SK-N-SH (cell line): ENCODE measurements around the gene LMO2.

Source experiments
- CTCF ChIP-seq: fragments of 200-600 bp; sonication (generic); IDR thresholded peaks from 2 replicates; pipeline ENCODE4 v1.6.1; 2017; ENCODE audit warnings: antibody characterized with exemption, mild to moderate bottlenecking, moderate library complexity
- MAX ChIP-seq: IDR thresholded peaks from 2 replicates; pipeline ENCODE4 v1.4.0; 2012; ENCODE audit warnings: low read depth
- POLR2AphosphoS5 ChIP-seq: IDR thresholded peaks from 2 replicates; pipeline ENCODE4 v1.6.1; 2012; ENCODE audit warnings: low read depth, low read length
- RAD21 ChIP-seq: IDR thresholded peaks from 2 replicates; pipeline ENCODE4 v1.6.1; 2012; ENCODE audit warnings: mild to moderate bottlenecking, low read length
- TEAD4 ChIP-seq: IDR thresholded peaks from 2 replicates; pipeline ENCODE4 v1.4.0; 2012; ENCODE audit warnings: mild to moderate bottlenecking, borderline replicate concordance; ENCODE audit not compliant: insufficient read depth

GRCh38 chr11:33827206-33827605, 64.7 kb downstream of the LMO2 start:
- TF ChIP-seq TEAD4 (no peak), POLR2AphosphoS5 (no peak), MAX (no peak), CTCF (no peak), RAD21 (no peak)
